AG04450 (cell line): ENCODE results near the gene NUP210L. TPM values are rescaled to one million over a fixed set of nuclear protein-coding genes. Genes with fewer than 3 reads are reported as not detected.

Source experiments
- CTCF ChIA-PET: fragments of 300-600, 350-600 bp; formaldehyde crosslinking; extraction: SDS; loops from one replicate; lab custom pipeline; 2022; ENCODE audit warnings: antibody characterized with exemption, inconsistent platforms; lab: Charles Lee
- POLR2A ChIA-PET: fragments of 350-600 bp; formaldehyde crosslinking; extraction: SDS; loops from one replicate; lab custom pipeline; 2021; ENCODE audit warnings: antibody characterized with exemption, inconsistent platforms; lab: Yijun Ruan, JAX
- DNase-seq: peaks from one replicate; pipeline ENCODE4 v3.0.0-alpha.2; 2011; ENCODE audit warnings: low read depth, low spot score
- H3K27ac ChIP-seq: one replicate; pipeline ENCODE4 v1.5.1; 2012; ENCODE audit warnings: low read depth, low read length, control low read depth
- H3K27me3 ChIP-seq: one replicate; pipeline ENCODE4 v1.6.0; 2012; ENCODE audit warnings: low read length; ENCODE audit not compliant: control insufficient read depth, insufficient read depth
- H3K4me3 ChIP-seq: 2 replicates; pipeline ENCODE4 v1.5.1; 2011; ENCODE audit warnings: mild to moderate bottlenecking, low read depth, low read length, control low read depth
- H3K9me3 ChIP-seq: 2 replicates; pipeline ENCODE4 v1.5.1; 2012; ENCODE audit warnings: low read length; ENCODE audit not compliant: control insufficient read depth, insufficient read depth
- polyA plus RNA-seq: library from polyadenylated mRNA; depleted of rRNA; stranded (reverse); fragments of >200 nt; gene quantifications from 2 replicates; pipeline ENCODE4 v1.2.3, GENCODE V29; 2011; rRNA removed
- small RNA-seq: library from RNA; depleted of rRNA; stranded (forward); fragments of <200 nt; gene quantifications from one replicate; pipeline ENCODE3, GENCODE V24; 2012; ENCODE audit warnings: low read depth; ENCODE audit not compliant: insufficient read length
- TF ChIP-seq, protein P1 (sequence below): IDR thresholded peaks from 2 replicates; pipeline ENCODE4 v1.5.1; 2011; ENCODE audit warnings: low read depth, low read length, control low read depth, inconsistent platforms

Gene NUP210L
- polyA plus RNA-seq, 1 experiment = not detected

- CTCF ChIA-PET = no interaction called here
- no peaks in the 10 kb centered on the region for H3K27me3 ChIP-seq
- H3K4me3 ChIP-seq = no peak overlapping the region
- TF ChIP-seq, protein P1, sequence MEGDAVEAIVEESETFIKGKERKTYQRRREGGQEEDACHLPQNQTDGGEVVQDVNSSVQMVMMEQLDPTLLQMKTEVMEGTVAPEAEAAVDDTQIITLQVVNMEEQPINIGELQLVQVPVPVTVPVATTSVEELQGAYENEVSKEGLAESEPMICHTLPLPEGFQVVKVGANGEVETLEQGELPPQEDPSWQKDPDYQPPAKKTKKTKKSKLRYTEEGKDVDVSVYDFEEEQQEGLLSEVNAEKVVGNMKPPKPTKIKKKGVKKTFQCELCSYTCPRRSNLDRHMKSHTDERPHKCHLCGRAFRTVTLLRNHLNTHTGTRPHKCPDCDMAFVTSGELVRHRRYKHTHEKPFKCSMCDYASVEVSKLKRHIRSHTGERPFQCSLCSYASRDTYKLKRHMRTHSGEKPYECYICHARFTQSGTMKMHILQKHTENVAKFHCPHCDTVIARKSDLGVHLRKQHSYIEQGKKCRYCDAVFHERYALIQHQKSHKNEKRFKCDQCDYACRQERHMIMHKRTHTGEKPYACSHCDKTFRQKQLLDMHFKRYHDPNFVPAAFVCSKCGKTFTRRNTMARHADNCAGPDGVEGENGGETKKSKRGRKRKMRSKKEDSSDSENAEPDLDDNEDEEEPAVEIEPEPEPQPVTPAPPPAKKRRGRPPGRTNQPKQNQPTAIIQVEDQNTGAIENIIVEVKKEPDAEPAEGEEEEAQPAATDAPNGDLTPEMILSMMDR = no peak
- no peak for DNase-seq
- POLR2A ChIA-PET = interaction anchor here (0.7 kb wide), 1 partner anchor 298 kb away, joined by 3 read pairs; no protein-coding TSS in a partner anchor
- H3K27ac ChIP-seq = no peak overlapping the region
- H3K9me3 ChIP-seq = no peaks in the 10 kb centered on the region; the same call in 1 of the 2 replicates
These were observed 211.9 kb downstream of the NUP210L start for GRCh38 chr1:153942766-153943549.

Small RNA genes within 50 kb of the gene (small RNA-seq; reads per million reads assigned to genes)
- 5.1 reads per million, percentile 51 among the genes with 10 or more reads in this experiment for gene MIR190B
- not detected for gene MIR5698
- not detected for gene MIR6737
- not detected for gene RNU6-179P

Other genes with a start within 250 kb of the NUP210L start
- 4.8 and 6.8 TPM in 2 replicates for gene GATAD2B, start 232.1 kb downstream of the NUP210L start, polyA plus RNA-seq
- 10.3 and 13.3 TPM in 2 replicates for gene DENND4B, start 208.4 kb downstream of the NUP210L start, polyA plus RNA-seq
- 12.7 and 13.8 TPM in 2 replicates for gene CRTC2, start 196.5 kb downstream of the NUP210L start, polyA plus RNA-seq
- 84.0 and 98.6 TPM in 2 replicates for gene SLC39A1, start 191.5 kb downstream of the NUP210L start, polyA plus RNA-seq
- gene CREB3L4, start 187.2 kb downstream of the NUP210L start, polyA plus RNA-seq = 7.7 and 10.0 TPM in 2 replicates
- 159 and 160 TPM in 2 replicates for gene JTB, start 177.4 kb downstream of the NUP210L start, polyA plus RNA-seq
- 250 and 259 TPM in 2 replicates for gene RAB13, start 168.7 kb downstream of the NUP210L start, polyA plus RNA-seq
- 6,731 and 8,507 TPM in 2 replicates for gene RPS27, start 164.3 kb downstream of the NUP210L start, polyA plus RNA-seq
- 397 and 565 TPM in 2 replicates for gene TPM3, start 37.0 kb upstream of the NUP210L start, polyA plus RNA-seq
- not detected in 2 replicates for gene CFAP141, start 51.3 kb upstream of the NUP210L start, polyA plus RNA-seq
- 173 and 177 TPM in 2 replicates for gene UBAP2L, start 65.9 kb upstream of the NUP210L start, polyA plus RNA-seq
- gene HAX1, start 117.6 kb upstream of the NUP210L start, polyA plus RNA-seq = 131 and 148 TPM in 2 replicates
- not detected in 2 replicates for gene AQP10, start 166.0 kb upstream of the NUP210L start, polyA plus RNA-seq
- gene ATP8B2, start 170.5 kb upstream of the NUP210L start, polyA plus RNA-seq = 42.5 and 45.7 TPM in 2 replicates